Breast epithelium (tissue), 4 donors: Measurements from ENCODE around the gene TARBP1. TPM values are rescaled to one million over a fixed set of nuclear protein-coding genes. Genes with fewer than 3 reads are reported as not detected.

Experiments
- DNase-seq, 2 donors: peaks; one replicate each; pipeline ENCODE4 v3.0.0-alpha.2; 2019; ENCODE audit warnings: low spot score in 2 of 2
- H3K27ac ChIP-seq, 2 donors: fragments of 200-600 bp; sonication (generic) in 1 of 2; one replicate each; pipeline ENCODE4 v1.5.1; 2016 to 2019; ENCODE audit warnings: mild to moderate bottlenecking in 1 of 2
- H3K27me3 ChIP-seq, 2 donors: fragments of 200-600 bp; sonication (generic) in 1 of 2; one replicate each; pipeline versions ENCODE4 v1.5.1 to v1.6.0; 2017 to 2019; ENCODE audit warnings: control low read depth in 1 of 2, mild to moderate bottlenecking in 1 of 2
- H3K36me3 ChIP-seq: fragments of 200-600 bp; one replicate; pipeline ENCODE4 v1.5.1; 2019
- H3K4me1 ChIP-seq, 2 donors: fragments of 200-600 bp; sonication (generic); one replicate each; pipeline ENCODE4 v1.5.1; 2016 to 2019; ENCODE audit warnings: control low read depth in 1 of 2
- H3K4me3 ChIP-seq, 3 donors: fragments of 200-600 bp; sonication (generic); 1 replicate in 2 of 3; 2 replicates in 1 of 3; pipeline ENCODE4 v1.5.1; 2016 to 2019; ENCODE audit warnings: mild to moderate bottlenecking in 3 of 3, moderate library complexity in 2 of 3
- H3K9me3 ChIP-seq, 2 donors: fragments of 200-600 bp; sonication (generic) in 1 of 2; one replicate each; pipeline ENCODE4 v1.5.1; 2016 to 2019; ENCODE audit warnings: control low read depth in 1 of 2
- CTCF ChIP-seq, 3 donors: fragments of 450-650 bp; IDR thresholded peaks; one replicate each; pipeline ENCODE4 v1.5.1; 2016 to 2017; ENCODE audit warnings: antibody characterized with exemption in 3 of 3, mild to moderate bottlenecking in 3 of 3, moderate library complexity in 3 of 3
- POLR2A ChIP-seq: fragments of 450-650 bp; IDR thresholded peaks from one replicate; pipeline ENCODE4 v1.6.1; 2016; ENCODE audit warnings: antibody characterized with exemption, mild to moderate bottlenecking, moderate library complexity
- POLR2AphosphoS5 ChIP-seq, 3 donors: sonication (generic); formaldehyde crosslinking; IDR thresholded peaks; one replicate each; pipeline ENCODE4 v1.6.1; 2017; ENCODE audit warnings: antibody characterized with exemption in 3 of 3
- intact Hi-C: fragments of 100-400 bp; cut with DNase I; formaldehyde crosslinking; loops from one replicate; pipeline ENCODE4 v1.15.1; 2023; ENCODE audit warnings: low total_unique reads
- total RNA-seq, 3 donors: library from RNA; depleted of rRNA; stranded (reverse); fragments of >200 nt; gene quantifications; one replicate each; pipeline ENCODE4 v1.1.0, GENCODE V29; 2016

TARBP1 gene
- total RNA-seq, 3 donors from 2014 or later = 12.3 to 39.2 (median 32.1) TPM

GRCh38 chr1:234460652-234461051, 18.3 kb downstream of the TARBP1 start:
- H3K9me3 ChIP-seq = no peaks in the 10 kb centered on the region
- no peak overlapping the region for H3K27ac ChIP-seq
- intact Hi-C loops = no loop called here
- no peak for DNase-seq
- no peaks in the 10 kb centered on the region for H3K36me3 ChIP-seq
- no peak for TF ChIP-seq CTCF (IDR thresholded peaks at IDR 0.05)
- no peak for TF ChIP-seq POLR2AphosphoS5 (IDR thresholded peaks at IDR 0.05)
- no peak for TF ChIP-seq POLR2A
- H3K27me3 ChIP-seq = no peaks in the 10 kb centered on the region
- H3K4me3 ChIP-seq = no peak overlapping the region
- no peaks in the 10 kb centered on the region for H3K4me1 ChIP-seq

- no peaks in the 10 kb centered on the region for H3K27me3 ChIP-seq
- no peaks in the 10 kb centered on the region for H3K4me1 ChIP-seq
- no peaks in the 10 kb centered on the region for H3K36me3 ChIP-seq
- intact Hi-C loops = no loop called here
- no peak for TF ChIP-seq POLR2AphosphoS5 (IDR thresholded peaks at IDR 0.05)
- TF ChIP-seq POLR2A = no peak
- no peak for TF ChIP-seq CTCF (IDR thresholded peaks at IDR 0.05)
- H3K9me3 ChIP-seq = no peaks in the 10 kb centered on the region
- H3K4me3 ChIP-seq = no peak overlapping the region
- H3K27ac ChIP-seq = peak overlapping the region; percentile 50 to 62
- peak in 1 of 2 donors; percentile 64 for DNase-seq
Observed at GRCh38 chr1:234458352-234459017, 20.5 kb downstream of the TARBP1 start.

- H3K4me3 ChIP-seq = no peak overlapping the region
- H3K9me3 ChIP-seq = no peaks in the 10 kb centered on the region
- intact Hi-C loops = loop anchor here (5.0 kb wide), 1 partner anchor 1382 kb away; no protein-coding TSS in a partner anchor
Observed at GRCh38 chr1:234454926-234455325, 24.1 kb downstream of the TARBP1 start.

GRCh38 chr1:234452406-234452965, 26.5 kb downstream of the TARBP1 start:
- H3K4me1 ChIP-seq = no peaks in the 10 kb centered on the region
- TF ChIP-seq POLR2AphosphoS5 (IDR thresholded peaks at IDR 0.05) = no peak
- TF ChIP-seq POLR2A = no peak
- no peak for TF ChIP-seq CTCF (IDR thresholded peaks at IDR 0.05)
- intact Hi-C loops = loop anchor here (5.0 kb wide), 1 partner anchor 1385 kb away; no protein-coding TSS in a partner anchor
- DNase-seq = no peak
- H3K9me3 ChIP-seq = no peaks in the 10 kb centered on the region
- no peaks in the 10 kb centered on the region for H3K27me3 ChIP-seq
- H3K36me3 ChIP-seq = no peaks in the 10 kb centered on the region
- no peak overlapping the region for H3K27ac ChIP-seq
- no peak overlapping the region for H3K4me3 ChIP-seq

More at GRCh38 chr1:234454926-234455325, 24.1 kb downstream of the TARBP1 start:
- no peak overlapping the region for H3K27ac ChIP-seq
- no peaks in the 10 kb centered on the region for H3K36me3 ChIP-seq
- H3K27me3 ChIP-seq = no peaks in the 10 kb centered on the region
- TF ChIP-seq POLR2AphosphoS5 (IDR thresholded peaks at IDR 0.05) (no peak), POLR2A (no peak), CTCF (IDR thresholded peaks at IDR 0.05) (no peak)
- no peak for DNase-seq
- H3K4me1 ChIP-seq = no peaks in the 10 kb centered on the region

- intact Hi-C loops = no loop called here
- no peak for TF ChIP-seq POLR2AphosphoS5 (IDR thresholded peaks at IDR 0.05)
- TF ChIP-seq CTCF (IDR thresholded peaks at IDR 0.05) = no peak
Observed at GRCh38 chr1:234440348-234440747, 38.6 kb downstream of the TARBP1 start.

More at GRCh38 chr1:234440348-234440747, 38.6 kb downstream of the TARBP1 start:
- Histone ChIP-seq H3K27ac (no peak overlapping the region), H3K4me3 (no peak overlapping the region), H3K4me1 (no peaks in the 10 kb centered on the region), H3K36me3 (peaks cover 4% of the 10 kb centered on the region), H3K9me3 (no peaks in the 10 kb centered on the region), H3K27me3 (no peaks in the 10 kb centered on the region)
- DNase-seq = no peak
